Stimulated activated CD8-positive, alpha-beta memory T cell treated with anti-CD3 and anti-CD28 coated beads, Interleukin-4, amount 100 ng/mL, for 4 hours (primary cell): ENCODE results near the gene MMS19.
"Not testable (repeated sequence)": the region's sequence is repeated elsewhere in the genome, so short reads cannot be mapped to it uniquely, and the experiment has no call there.

ENCODE experiments used
- DNase-seq, 2 donors: peaks; one replicate each; pipeline ENCODE4 v3.0.0-alpha.2; 2020; ENCODE audit warnings: low read depth in 2 of 2, low spot score in 1 of 2

Gene MMS19

DNA sequence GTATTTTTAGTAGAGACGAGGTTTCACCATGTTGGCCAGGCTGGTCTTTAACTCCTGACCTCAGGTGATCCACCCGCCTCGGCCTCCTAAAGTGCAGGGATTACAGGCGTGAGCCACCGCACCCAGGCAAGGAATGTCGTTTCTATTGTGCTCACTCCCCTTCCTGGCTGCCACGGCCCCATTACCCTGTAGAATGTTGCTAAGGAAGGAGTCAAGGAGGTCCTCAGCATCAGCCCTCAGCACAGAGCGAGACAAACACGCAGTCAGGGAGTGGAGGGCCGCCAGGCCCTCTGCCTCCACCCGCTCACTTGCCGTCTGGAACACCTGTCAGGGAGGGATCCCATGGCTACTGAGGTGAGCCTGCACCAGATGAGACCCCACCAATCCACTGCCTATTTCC, 29.4 kb downstream of the MMS19 start:
- DNase-seq: not testable (repeated sequence)

DNA sequence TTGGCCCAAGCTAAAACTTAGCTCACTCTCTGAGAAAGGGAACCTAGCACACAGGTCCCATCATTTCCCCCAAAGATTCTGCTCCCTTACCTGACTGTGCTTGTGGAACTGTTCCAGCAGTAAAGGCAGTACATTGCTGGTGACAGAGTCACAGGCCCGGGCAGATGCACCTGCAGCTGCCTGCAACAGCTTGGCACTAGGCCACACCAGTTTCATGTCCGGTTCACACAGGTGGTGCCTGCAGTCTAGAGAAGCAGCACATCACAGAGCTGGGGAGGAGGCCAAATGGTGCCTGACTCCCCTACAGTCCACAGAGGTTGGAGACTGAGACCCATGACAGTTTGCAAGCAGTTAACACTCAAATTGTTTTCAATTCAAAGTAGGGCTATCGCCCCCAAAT, 30.1 kb downstream of the MMS19 start:
- no peak for DNase-seq

DNA sequence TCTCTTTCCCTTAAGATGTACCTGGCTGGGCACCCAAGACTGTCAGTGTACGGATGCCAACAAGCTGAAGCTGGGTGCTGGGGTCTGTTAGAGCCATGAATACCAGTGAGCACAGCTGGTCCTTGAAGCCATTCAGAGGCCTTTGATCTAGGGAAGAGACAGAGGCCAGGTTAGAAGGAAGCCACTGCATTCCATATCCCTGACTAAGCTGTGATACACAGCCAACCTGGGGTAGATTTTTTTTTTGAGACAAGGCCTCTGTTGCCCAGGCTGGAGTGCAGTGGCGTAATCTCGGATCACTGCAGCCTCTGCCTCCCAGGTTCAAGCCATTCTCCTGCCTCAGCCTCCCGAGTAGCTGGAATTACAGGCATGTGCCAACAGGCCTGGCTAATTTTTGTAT, 31.5 kb downstream of the MMS19 start:
- DNase-seq: no peak

DNA sequence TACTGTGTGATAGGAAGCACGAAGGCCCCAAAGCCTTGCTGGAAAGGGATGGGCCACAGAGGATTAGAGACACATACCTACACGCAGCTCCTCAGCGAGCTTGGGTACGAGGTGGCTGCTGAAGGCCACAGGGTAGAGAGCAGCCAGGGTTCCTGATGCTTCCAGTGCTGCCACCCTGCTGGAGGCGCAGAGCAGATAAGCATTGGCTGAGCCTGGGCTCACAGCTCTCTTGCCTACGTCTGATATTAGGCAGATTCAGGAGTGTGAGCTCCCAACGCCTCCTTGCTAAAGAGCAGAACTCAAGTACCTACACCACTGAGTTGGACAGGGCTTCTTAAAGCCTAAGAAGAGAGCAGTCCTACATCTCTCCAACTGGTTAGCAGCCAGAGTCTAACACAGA, 32.2 kb downstream of the MMS19 start:
- DNase-seq: no peak

DNA sequence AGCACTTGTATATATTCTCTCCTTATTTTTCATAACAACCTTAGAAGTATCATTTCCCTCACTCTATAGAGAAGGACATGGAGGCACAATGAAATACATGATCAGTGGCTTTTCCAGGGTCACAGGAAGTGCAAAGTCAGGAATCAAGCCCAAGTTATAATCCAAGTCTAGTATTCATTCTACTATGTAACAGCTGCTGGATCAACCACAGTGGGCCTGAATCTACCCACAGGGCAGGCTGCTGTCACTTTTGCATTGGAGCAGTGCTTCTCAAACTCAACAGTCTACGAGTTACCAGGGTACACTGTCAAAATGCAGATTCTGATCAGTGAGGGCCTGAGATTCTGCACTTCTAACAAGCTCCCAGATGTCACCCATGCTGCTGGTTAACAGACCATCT, 34.0 kb downstream of the MMS19 start:
- no peak for DNase-seq

DNA sequence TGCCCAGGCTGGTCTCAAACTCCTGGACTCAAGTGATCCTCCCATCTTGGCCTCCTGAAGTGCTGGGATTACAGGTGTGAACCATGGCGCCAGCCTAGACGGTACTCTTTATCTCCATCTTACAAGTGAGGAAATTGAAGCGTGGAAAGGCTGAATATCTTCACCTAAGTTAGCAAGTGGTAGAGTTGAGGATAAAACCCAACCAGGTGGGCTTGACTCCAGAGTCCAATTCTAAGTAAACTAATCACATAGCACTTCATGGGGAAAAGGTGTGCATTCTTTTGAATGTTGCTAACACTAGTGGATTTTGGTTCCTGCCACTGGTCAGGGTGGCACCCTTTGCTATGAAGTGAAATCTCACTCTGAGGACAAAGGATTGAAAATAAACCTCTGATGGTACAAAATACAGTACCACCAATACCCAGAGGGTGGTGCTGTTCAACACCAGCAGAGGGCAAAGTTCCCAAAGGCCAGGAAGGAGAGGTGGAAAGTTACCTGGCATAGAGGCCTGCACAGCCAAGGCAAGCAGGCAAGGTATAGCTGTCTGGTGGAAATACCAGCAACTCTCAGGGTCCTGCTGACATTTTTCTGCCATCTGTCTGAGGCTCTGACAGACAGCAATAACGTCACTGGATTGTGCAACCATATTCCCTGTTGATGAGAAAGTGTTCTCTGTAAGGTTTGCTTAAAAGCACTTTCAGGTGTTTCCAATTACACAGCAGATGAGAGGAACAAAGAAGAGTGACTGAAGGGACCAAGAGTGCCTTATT, 34.7 kb downstream of the MMS19 start:
- no peak for DNase-seq

DNA sequence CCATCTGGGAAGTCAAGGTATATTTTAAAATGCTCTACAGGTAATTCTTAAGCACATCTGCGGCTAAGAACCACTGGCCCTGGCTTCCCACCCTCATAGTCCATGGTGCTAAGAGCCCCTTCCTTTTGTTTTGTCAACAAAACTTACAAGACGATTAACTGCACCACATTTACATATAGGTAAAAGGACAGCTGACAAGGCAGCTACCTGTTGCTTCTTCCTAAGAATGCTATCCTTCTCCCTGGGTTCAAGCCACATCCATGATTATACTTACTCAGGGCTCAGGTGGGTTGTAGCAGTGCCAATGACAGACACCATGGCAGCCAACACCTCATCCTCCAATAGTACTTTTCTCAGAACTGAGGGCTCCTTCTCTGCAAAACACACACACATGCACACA, 35.9 kb downstream of the MMS19 start:
- DNase-seq: no peak

DNA sequence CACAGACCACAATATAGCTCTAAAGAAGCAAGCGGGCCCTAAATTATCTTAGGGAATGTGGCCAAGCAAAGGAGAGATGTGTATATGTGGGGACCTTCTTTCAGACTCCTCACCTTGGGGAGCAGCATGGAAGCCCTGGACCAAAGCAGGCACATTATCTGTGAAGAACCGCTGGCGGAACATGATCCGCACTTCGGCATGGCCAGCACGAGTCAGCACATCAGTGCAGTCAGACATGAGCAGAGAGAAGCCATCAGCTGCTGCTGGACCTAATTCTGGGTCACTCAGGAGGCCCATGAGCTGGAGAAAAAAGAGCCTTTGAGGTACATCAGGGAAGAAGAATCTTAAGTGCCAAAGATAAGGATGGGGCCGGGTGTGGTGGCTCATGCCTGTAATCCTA, 38.3 kb downstream of the MMS19 start:
- DNase-seq: no peak

DNA sequence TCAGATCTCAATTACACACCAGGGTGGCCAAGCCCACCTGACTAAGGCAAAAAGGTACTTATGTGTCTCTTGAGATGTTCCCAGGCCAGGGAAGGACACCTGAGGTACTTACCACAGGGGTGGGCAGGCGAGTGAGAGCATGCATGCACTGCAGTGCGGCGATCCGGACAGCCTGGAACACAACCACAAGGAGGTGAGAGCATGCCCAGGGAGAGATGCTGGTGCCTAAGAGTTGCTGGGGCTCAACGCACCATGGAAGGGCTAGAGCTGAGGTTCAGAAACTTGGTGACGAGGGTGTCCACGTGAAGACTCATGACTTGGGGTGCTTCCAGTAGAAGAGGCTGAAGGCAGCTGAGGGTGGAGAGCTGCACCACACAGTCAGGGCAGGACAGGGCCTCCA, 39.1 kb downstream of the MMS19 start:
- no peak for DNase-seq

DNA sequence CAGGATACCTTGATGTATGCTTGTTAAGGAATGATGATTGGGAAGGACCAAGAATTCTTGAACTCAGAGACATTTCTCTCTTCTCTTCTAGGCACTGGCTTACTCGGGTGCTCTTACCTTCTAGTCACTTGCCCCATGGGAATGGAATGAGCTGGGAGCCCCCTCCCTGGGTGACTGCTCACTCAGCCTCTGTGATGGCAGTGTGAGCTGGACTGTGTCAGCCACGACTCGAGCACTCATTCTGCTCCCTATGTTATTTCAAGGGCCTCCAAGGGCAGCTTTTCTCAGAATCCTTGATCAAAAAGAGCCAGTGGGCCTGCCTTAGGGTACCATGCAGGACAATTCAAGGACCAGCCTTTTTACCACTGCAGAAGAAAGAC, 41.5 kb downstream of the MMS19 start:
- no peak for DNase-seq

DNA sequence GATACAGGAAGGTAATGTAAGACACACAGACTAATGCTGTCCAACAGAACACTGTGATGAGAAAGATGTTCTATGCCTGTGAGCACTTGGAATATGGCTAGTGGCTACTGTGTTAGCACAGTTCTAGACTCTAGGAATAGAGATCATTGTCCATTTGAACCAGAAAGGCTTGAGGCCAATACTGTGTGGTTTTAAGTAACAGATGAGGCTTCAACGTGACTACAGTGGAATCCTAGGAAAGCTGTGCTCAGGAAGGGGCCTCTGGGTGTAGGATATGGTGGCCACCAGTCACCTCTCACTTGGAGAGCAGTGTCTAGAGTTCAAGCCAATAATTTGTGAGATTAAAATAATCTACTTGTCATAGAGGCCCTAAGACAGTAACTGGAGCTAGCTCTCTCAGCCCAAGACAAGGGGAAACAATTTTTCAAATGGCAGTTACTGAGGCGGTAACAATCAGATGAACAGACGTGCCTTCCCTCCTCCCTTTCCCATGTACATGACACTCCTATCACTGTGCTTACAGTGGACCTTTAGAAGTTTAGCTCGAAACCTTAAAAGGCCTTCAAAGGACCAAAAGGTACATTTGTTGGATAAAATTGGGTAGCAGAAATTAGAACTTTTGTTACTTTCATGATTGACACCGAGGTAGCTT, 42.1 kb downstream of the MMS19 start:
- no peak for DNase-seq

DNA sequence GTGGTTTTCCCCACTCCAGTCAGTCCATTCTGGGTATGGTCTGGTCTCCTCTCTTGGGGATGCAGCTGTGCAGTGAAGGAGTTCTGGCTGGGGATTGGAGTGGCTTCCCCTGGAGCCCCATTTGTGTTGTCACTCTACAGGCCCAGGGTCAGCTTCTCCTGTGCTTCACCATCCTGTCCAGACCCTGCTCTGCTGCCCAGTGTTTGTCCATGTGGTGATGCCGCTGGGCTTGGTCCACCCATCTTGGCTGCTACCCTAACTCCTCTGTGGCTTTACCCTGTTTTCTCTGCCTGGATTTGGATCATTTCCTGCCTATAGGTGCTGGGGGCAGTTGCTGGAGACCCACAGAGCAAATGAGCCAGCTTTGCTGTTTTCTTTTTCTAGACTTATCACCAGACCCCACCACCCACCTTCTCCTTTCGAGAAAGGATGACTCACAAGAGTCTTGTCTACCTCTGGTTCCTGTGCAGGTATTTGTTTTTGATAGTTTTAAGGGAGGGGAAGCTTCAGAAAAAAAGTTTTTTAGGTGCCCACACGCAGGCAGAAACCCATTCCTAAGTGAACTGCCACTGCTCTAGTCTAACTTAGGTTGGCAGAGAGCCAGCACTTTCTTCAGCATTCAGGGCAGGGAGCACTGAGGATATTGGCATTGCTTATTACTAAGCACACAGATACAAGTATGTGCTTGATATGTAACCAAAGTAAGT, 43.7 kb downstream of the MMS19 start:
- DNase-seq: no peak

DNA sequence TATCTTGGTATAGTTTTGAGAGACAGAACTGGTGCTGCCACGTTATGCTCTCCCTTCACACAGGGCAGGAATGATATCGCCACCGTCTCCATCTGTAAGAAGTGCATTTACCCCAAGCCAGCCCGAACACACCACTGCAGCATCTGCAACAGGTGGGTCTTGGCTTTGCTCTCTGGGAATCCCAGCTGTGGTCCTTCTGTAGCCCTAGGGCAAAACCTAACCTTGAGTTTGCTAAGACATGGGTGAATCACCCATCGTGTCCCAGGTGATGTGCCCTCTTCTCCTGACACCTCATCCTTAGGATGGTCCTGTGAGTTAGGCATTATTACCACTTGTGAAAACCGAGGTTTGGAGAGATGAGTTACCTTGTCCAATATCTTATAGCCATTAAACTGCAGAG, 45.9 kb downstream of the MMS19 start:
- no peak for DNase-seq

DNA sequence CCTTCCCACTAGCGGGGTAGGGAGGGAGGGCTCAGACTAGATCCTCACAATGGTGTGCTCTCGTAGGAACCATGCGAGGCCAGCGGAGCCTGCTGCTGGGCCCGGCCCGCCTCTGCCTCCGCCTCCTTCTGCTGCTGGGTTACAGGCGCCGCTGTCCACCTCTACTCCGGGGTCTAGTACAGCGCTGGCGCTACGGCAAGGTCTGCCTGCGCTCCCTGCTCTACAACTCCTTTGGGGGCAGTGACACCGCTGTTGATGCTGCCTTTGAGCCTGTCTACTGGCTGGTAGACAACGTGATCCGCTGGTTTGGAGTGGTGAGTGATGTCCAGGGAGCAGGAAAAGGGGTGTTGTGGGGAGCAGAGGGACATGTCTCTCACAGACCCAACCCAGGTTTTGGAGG, 46.6 kb downstream of the MMS19 start:
- no peak for DNase-seq

DNA sequence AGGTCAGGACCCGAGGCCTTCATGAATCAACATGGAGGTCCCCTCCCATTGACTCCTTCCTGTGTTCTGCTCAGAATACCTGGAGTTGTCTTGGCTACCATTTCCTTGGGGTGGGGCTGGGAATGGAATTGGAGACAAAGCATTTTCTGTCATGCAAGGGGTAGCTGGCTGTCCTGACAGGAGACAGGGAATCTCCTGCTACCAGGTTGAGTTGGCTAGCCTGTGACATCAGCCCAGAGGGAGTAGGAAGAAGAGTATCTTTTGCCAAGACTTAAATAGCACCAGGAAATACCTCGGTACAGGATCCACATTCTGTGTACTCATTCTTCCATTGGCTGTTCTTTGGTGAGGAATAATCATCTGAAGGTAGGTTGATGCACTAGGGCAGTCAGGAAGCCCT, 47.4 kb downstream of the MMS19 start:
- DNase-seq: no peak

DNA sequence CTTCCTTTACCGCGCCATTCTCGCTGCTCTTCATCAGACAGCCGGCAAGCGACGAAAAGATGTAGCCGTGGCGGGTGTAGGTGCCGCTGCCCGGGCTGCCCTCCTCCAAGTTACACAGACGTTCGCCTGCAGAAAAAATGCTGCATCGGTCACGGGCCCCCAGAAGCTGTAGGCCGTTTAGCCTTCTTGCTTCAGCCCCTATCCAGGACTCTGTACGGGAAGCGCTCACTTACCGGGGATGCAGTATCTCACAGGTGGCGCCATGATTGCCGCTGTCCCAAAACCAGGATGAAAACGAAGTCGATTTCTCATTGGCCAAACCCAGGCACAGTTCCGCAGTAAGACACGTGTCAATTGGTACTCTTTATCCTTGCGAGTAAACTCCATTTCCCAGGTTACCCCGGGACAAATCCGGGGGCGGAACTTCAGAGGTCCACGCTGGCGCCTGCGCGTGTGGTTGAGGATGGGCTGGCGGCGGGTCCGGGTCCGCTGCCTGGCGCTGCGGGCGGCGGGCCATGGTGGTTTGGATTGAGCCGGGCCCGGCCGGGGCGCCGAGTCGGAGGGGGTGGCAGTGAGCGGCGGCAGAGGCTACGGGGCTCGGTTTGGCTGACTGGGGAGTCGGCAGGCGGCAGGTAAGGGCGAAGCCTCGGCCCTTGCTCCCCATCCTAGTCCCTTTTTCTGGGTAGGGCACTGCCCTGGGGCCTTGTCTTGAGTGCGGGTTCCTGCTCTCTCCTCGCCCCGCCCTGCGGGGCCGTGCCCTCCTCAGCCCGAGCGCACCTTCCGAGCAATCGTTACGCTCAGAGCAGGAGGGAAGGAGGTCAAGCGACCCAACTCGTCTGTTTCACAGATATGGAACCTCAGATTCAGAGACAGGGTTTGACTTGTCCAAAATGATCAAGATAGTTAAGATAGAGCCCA, 52.2 kb downstream of the MMS19 start, which contains the start of the genes EXOSC1 and ZDHHC16:
Gene EXOSC1, minus strand, starts transcription at position 285 of the 918 bp plus-strand sequence. Its CDS starts 21 bp downstream, at position 264.
Gene ZDHHC16, plus strand, starts transcription at position 454 of the 918 bp plus-strand sequence. CDS start 5,501 bp downstream, outside the sequence.
- peak; percentile 75 to 84 for DNase-seq

DNA sequence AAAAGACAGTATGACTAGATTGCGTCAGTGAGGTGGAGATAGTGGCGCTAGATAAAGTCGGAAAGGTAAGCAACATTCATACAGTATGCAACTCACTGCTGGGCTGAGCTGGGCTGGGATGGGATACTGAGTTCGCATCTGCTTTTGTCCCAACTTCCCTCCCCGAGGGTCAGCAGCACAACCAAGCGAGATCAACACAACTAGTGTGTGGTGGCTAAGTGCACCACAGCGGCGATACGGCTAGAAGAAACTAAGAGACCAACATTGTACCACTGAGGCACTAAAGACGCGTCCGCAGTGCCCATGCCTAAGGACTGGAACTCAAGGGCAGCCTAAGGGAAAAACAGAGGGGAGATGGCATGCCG, 52.9 kb downstream of the MMS19 start:
- no peak for DNase-seq

DNA sequence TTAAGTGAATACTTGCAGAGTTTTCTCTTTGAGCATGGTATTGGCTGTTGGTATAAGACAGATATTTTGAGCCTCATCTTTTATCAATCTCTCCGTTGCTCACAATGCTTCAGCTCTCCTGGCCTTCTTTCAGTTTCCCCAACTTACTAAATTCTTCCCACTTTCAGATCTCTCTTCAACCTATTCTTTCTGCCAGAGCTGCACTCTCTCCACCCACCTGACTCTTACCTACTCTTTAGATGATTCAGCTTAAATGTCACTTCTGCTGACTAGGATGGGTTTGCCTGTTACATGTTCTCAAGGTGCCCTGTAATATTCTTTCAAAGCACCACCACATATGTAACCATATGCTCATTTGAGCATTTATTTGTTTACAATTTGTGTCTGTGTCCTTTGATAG, 54.0 kb downstream of the MMS19 start:
- no peak for DNase-seq

DNA sequence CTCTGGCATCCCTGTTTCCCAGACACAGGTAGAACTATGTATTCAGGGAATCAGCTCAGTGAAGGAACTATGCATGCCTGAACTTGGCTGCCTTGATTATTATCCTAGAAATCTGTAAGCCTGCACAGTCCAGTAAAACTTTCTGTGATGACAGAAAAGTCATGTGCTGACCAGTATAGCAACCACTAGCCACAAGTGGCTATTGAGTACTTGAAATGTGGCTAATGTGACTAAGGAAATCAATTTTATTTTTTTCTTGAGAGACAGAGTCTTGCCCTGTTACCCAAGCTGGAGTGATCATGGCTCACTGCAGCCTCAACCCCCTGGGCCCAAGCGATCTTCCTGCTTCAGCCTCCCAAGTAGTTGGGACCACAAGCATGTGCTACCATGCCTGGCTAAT, 55.9 kb downstream of the MMS19 start:
- DNase-seq: no peak

DNA sequence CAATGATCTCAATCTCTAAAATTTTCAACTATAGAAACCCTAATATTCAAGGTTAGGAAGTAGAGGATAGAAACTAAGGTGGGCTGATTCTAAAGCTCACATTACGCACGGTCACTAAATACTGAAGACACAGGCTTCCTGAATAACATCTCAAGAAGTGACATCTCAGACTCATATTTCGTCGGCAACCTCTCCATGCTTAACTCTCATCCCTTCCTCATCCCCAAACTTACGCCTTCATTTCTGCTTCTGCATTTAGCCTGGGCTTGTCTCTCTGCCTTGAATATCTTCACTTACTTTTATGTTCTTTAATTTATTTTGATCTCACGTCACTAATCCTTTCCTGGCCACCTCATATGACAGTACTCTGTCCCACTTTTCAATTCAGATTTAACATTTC, 63.0 kb downstream of the MMS19 start:
- no peak for DNase-seq

DNA sequence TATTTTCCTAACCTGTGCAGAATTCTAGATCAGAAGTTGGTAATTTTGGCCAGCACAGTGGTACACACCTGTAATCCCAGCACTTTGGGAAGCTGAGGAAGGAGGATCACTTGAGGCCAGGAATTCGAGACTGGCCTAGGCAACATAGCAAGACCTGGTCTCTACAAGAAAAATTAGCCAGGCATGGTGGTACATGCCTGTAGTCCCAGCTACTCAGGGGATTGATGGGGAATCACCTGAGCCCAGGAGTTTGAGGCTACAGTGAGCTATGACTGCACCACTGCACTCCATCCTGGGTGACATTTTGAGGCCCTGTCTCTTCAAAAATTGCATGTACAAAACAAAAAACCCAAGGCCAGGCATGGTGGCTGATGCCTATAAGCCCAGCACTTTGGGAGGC, 63.7 kb downstream of the MMS19 start:
- DNase-seq: no peak
